ENCODE measurements around the gene NTF4.

Gene NTF4

DNA sequence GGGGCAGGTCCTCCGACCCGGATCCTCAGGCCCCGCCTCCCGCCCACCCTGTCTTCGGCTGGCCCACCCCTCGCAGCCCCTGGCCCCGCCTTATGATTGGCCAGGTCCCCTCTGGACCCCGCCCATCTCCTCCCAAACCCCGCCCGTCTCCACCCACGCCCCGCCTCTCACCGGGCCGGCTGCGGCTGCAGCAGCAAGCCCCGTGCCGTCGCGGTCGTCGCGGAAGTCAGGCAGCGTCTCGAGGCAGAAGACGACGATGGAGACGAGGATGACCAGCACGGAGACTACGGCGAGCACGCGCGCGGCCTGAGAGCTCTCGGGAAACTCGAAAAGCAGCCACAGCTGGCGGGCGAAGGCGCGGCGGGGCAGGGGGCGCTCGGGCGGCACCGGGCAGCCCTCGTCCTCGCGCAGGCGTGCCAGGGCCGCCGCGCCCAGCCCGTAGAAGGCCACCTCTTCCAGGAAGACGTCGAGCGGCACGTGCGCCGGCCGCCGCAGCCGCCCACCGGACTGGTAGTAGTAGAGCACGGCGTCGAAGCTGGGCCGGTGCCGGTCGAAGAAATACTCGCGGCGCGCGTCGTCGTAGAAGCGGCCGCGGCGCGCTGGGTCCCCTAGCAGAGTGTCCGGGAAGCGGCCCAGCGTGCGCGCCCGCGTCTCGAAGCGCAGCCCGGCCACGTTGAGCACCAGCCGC lies 7.4 kb upstream of the NTF4 start:
- TF ChIP-seq CTCF (IDR thresholded peaks at IDR 0.05; ENCODE audit: low read depth, low read length), result no peak
- DNase-seq, result no peak
- Histone ChIP-seq H3K9me3 (no peaks in the 10 kb centered on the region), H3K4me3 (ENCODE audit: low read depth, low read length) (no peak overlapping the region), H3K27me3 (peaks cover 15% of the 10 kb centered on the region), H3K4me1 (no peaks in the 10 kb centered on the region), H3K36me3 (no peaks in the 10 kb centered on the region)

GRCh38 chr19:49070416-49070815 lies 5.8 kb upstream of the NTF4 start:
- peaks cover 15% of the 10 kb centered on the region for H3K27me3 ChIP-seq
- no peak overlapping the region for H3K4me3 ChIP-seq (ENCODE audit: low read depth, low read length)
- no peak for DNase-seq
- 0 out of 2 replicates have a peak, but pooled peaks cover 1% of the 10 kb centered on the region for H3K4me1 ChIP-seq
- no peak for TF ChIP-seq CTCF (IDR thresholded peaks at IDR 0.05; ENCODE audit: low read depth, low read length)
- no peaks in the 10 kb centered on the region for H3K36me3 ChIP-seq
- no peaks in the 10 kb centered on the region for H3K9me3 ChIP-seq

DNA sequence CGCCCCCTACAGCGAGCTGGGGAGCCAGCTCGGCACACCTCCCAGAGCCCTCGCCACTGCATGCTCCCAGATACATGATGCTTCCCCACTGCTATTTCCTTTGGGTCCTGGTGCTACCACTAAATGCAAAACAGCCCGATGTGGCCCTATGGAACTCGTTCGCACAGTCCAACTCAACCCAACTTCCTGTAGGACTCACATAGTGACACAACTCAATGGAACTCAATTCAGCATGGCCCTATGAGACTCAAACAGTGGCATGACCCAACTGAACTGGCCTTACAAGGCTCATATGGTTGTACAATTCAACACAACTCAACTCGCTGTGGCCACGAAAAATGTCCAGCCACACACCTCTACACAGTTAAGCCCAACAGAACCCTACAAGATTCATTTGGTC lies 4.4 kb upstream of the NTF4 start:
- no peaks in the 10 kb centered on the region for H3K36me3 ChIP-seq
- H3K4me1 ChIP-seq, result 0 out of 2 replicates have a peak, but pooled peaks cover 3% of the 10 kb centered on the region
- no peaks in the 10 kb centered on the region for H3K9me3 ChIP-seq
- TF ChIP-seq CTCF (IDR thresholded peaks at IDR 0.05; ENCODE audit: low read depth, low read length), result no peak
- peaks cover 15% of the 10 kb centered on the region for H3K27me3 ChIP-seq
- DNase-seq, result no peak
- H3K4me3 ChIP-seq (ENCODE audit: low read depth, low read length), result no peak overlapping the region

- DNase-seq, result no peak
- no peak overlapping the region for H3K4me3 ChIP-seq (ENCODE audit: low read depth, low read length)
- peaks cover 5% of the 10 kb centered on the region for H3K27me3 ChIP-seq
- no peaks in the 10 kb centered on the region for H3K9me3 ChIP-seq
- 0 out of 2 replicates have a peak, but pooled peaks cover 3% of the 10 kb centered on the region for H3K4me1 ChIP-seq
- no peaks in the 10 kb centered on the region for H3K36me3 ChIP-seq
- no peak for TF ChIP-seq CTCF (IDR thresholded peaks at IDR 0.05; ENCODE audit: low read depth, low read length)
Measured at GRCh38 chr19:49067554-49067953, 2.9 kb upstream of the NTF4 start.

DNA sequence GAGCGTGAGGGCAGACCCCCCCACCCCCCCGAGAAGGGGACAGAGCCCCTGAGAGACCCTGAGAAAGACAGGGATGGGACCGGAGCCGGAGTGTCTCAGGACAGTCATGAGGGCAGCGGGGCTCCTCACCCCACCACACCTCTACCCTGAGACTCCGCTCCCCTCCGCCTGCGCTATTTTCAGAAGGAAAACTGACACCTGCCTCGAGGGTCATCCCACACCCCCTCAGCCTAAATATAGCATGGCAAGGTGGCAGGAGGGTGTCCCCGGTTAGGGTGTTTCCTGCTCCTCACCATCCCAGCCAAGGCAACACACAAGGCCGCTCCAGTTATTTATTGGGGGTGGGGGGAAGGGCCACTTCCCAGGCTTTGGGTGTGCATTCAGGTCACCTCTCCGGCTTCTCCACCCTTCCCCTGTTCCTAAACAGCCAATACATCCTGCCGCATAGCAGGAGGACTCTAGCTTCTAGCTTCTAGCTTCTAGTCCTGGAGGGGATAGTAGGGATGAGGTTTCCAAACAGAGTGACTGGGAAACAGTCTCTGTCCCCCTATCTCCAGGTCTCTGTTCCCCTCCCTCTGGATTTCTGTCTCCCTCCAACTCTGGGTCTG lies 1.4 kb upstream of the NTF4 start:
- Histone ChIP-seq H3K36me3 (no peaks in the 10 kb centered on the region), H3K9me3 (no peaks in the 10 kb centered on the region), H3K4me3 (ENCODE audit: low read depth, low read length) (no peak overlapping the region), H3K4me1 (0 out of 2 replicates have a peak, but pooled peaks cover 3% of the 10 kb centered on the region), H3K27me3 (no peaks in the 10 kb centered on the region; the same call in 1 of the 2 replicates)
- no peak for DNase-seq
- TF ChIP-seq CTCF (IDR thresholded peaks at IDR 0.05; ENCODE audit: low read depth, low read length), result no peak

GRCh38 chr19:49064029-49064629 lies 489 bp downstream of the NTF4 start:
- H3K4me3 ChIP-seq (ENCODE audit: low read depth, low read length), result no peak overlapping the region; the same call in 1 of the 2 replicates

More at GRCh38 chr19:49064029-49064629, 489 bp downstream of the NTF4 start:
- H3K4me1 ChIP-seq, result 0 out of 2 replicates have a peak, but pooled peaks cover 3% of the 10 kb centered on the region
- TF ChIP-seq CTCF (IDR thresholded peaks at IDR 0.05; ENCODE audit: low read depth, low read length), result no peak
- H3K9me3 ChIP-seq, result no peaks in the 10 kb centered on the region
- no peak for DNase-seq
- H3K36me3 ChIP-seq, result no peaks in the 10 kb centered on the region
- H3K27me3 ChIP-seq, result no peaks in the 10 kb centered on the region
